Inflammatory macrophage (primary cell): ENCODE results near the gene TJAP1.
"Not testable (repeated sequence)": the region's sequence is repeated elsewhere in the genome, so short reads cannot be mapped to it uniquely, and the experiment has no call there.

Experiments
- DNase-seq, 2 donors: peaks; one replicate each; pipeline ENCODE4 v3.0.0-alpha.2; 2020 to 2022

Gene TJAP1

GRCh38 chr6:43539409-43539808, 62.0 kb downstream of the TJAP1 start:
- not testable (repeated sequence) for DNase-seq

- no peak for DNase-seq
Measured at GRCh38 chr6:43540507-43540906, 63.1 kb downstream of the TJAP1 start.

- DNase-seq: no peak
Measured at GRCh38 chr6:43541774-43542471, 64.6 kb downstream of the TJAP1 start.

GRCh38 chr6:43544461-43544860, 67.1 kb downstream of the TJAP1 start:
- no peak for DNase-seq

GRCh38 chr6:43547222-43547621, 69.9 kb downstream of the TJAP1 start:
- peak; percentile 33 to 34 for DNase-seq
